ENCODE results near the gene PVALEF. TPM values are rescaled to one million over a fixed set of nuclear protein-coding genes. Genes with fewer than 3 reads are reported as not detected.
"Not testable (repeated sequence)": the region's sequence is repeated elsewhere in the genome, so short reads cannot be mapped to it uniquely, and the experiment has no call there.

PVALEF gene
- total RNA-seq, 1 donor from 2014 or later, result not detected

GRCh38 chr17:81219476-81220180 is 54.3 kb downstream of the PVALEF start:
- Mint-ChIP-seq H3K36me3 (ENCODE audit: low read depth) (no peaks in the 10 kb centered on the region), H3K4me1 (peaks cover 11% of the 10 kb centered on the region), H3K27me3 (peaks cover 2% of the 10 kb centered on the region), H3K9me3 (no peaks in the 10 kb centered on the region), H3K27ac (no peak overlapping the region), H3K4me3 (no peak overlapping the region)
- intact Hi-C loops (cut with micrococcal nuclease), result no loop called here
- DNase-seq, result no peak

DNA sequence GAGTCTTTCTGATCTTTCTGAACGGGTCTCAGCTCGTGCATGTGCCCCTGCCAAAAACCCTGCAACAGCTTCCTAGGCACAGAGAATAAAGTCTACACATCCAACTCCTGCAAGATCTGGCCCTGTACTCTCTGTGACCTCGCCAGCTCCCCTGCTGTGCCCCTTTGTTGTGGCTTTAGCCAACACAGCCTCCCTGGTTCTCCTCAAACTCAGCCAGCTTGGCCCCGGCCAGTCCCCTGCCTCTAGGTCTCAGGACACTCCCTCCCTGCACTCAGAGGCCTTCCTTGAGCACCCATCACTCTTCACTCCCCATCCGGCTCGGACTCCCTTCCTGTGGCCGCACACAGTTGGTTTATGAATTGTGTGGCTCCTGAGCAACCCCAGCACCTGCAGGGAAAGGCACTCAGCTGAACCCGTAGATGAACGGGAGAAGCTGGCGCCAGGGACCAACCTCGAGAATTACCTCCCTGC is 56.1 kb downstream of the PVALEF start:
- peak overlapping the region; percentile 85 for H3K4me3 Mint-ChIP-seq
- H3K36me3 Mint-ChIP-seq (ENCODE audit: low read depth), result peaks cover 2% of the 10 kb centered on the region
- intact Hi-C loops (cut with micrococcal nuclease), result no loop called here
- no peak for DNase-seq
- H3K27ac Mint-ChIP-seq, result no peak overlapping the region
- peaks cover 11% of the 10 kb centered on the region for H3K4me1 Mint-ChIP-seq
- H3K9me3 Mint-ChIP-seq, result no peaks in the 10 kb centered on the region
- H3K27me3 Mint-ChIP-seq, result peaks cover 2% of the 10 kb centered on the region

DNA sequence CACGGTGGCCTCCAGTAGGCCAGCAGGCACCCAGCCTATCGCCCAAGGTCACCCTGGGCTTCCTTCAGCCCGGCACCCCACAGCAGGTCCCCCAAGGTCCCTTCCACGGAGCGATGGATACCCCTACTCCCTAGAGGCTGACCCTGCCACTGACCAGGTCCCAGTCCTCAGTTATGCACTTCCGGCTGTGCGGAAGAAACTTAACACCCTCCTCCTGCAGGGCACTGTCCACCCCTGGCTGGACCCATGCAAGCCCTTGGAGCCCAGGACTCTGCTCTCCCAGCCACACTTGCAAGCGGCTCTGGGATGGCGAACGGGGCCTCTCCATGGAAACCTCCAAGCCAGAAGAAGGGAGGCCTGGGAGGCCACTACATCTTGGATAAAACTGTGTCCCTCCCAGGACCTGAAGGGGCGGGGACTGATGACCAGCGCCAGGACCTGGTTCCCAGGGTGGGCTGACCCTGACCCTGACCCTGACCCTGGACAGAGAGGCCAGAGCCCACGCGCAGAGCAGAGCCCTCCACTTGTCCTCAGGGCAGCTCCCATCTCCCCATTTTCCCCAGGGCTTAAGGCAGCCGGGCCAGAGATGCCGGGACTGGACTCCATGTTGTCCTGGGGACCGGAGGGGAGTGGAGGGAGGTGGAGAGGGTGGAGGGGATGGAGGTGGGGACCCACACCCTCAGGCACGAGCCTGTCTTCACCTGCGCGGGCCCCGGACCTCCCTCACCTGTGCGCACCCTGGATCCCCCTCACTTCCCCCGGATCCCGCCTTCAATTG is 56.7 kb downstream of the PVALEF start:
- no peak for DNase-seq

GRCh38 chr17:81222620-81222905 is 57.3 kb downstream of the PVALEF start:
- no peaks in the 10 kb centered on the region for H3K9me3 Mint-ChIP-seq
- peak overlapping the region; percentile 85 for H3K4me3 Mint-ChIP-seq
- peaks cover 12% of the 10 kb centered on the region for H3K4me1 Mint-ChIP-seq
- intact Hi-C loops (cut with micrococcal nuclease), result no loop called here
- H3K36me3 Mint-ChIP-seq (ENCODE audit: low read depth), result peaks cover 3% of the 10 kb centered on the region
- peaks cover 2% of the 10 kb centered on the region for H3K27me3 Mint-ChIP-seq
- no peak for DNase-seq
- no peak overlapping the region for H3K27ac Mint-ChIP-seq

More for the DNA sequence above, 56.7 kb downstream of the PVALEF start:
- H3K4me3 Mint-ChIP-seq, result peak overlapping the region; percentile 85
- H3K9me3 Mint-ChIP-seq, result no peaks in the 10 kb centered on the region
- peaks cover 11% of the 10 kb centered on the region for H3K4me1 Mint-ChIP-seq
- H3K36me3 Mint-ChIP-seq (ENCODE audit: low read depth), result peaks cover 2% of the 10 kb centered on the region
- peaks cover 2% of the 10 kb centered on the region for H3K27me3 Mint-ChIP-seq
- no peak overlapping the region for H3K27ac Mint-ChIP-seq
- intact Hi-C loops (cut with micrococcal nuclease), result no loop called here

GRCh38 chr17:81222906-81223761 is 57.8 kb downstream of the PVALEF start, which contains the start of gene CEP131:
Gene CEP131, minus strand, starts transcription at chr17:81222965. Its CDS starts 2,909 bp downstream, at chr17:81220056.
- peak; percentile 100 for DNase-seq
- peak within 1 kb of the TSS; percentile 92 for H3K27ac Mint-ChIP-seq
- intact Hi-C loops (cut with micrococcal nuclease), result loop anchor here (1.0 kb wide), 3 partner anchors 16 to 104 kb away; partner anchors contain the start of genes NDUFAF8, SLC38A10 and TEPSIN

GRCh38 chr17:81223762-81224130 is 58.4 kb downstream of the PVALEF start:
- Mint-ChIP-seq H3K36me3 (ENCODE audit: low read depth) (peaks cover 6% of the 10 kb centered on the region), H3K4me3 (peak overlapping the region; percentile 85), H3K4me1 (peaks cover 16% of the 10 kb centered on the region), H3K27me3 (peaks cover 2% of the 10 kb centered on the region), H3K27ac (peak overlapping the region; percentile 92), H3K9me3 (no peaks in the 10 kb centered on the region)
- no peak for DNase-seq
- intact Hi-C loops (cut with micrococcal nuclease), result loop anchor here (1.0 kb wide), 3 partner anchors 16 to 104 kb away; partner anchors contain the start of genes NDUFAF8, SLC38A10 and TEPSIN

More at GRCh38 chr17:81222906-81223761, 57.8 kb downstream of the PVALEF start, which contains the start of gene CEP131:
- Mint-ChIP-seq H3K9me3 (no peaks in the 10 kb centered on the region), H3K4me1 (peaks cover 16% of the 10 kb centered on the region), H3K36me3 (ENCODE audit: low read depth) (peaks cover 6% of the 10 kb centered on the region), H3K27me3 (peaks cover 2% of the 10 kb centered on the region), H3K4me3 (peak within 1 kb of the TSS; percentile 85)

DNA sequence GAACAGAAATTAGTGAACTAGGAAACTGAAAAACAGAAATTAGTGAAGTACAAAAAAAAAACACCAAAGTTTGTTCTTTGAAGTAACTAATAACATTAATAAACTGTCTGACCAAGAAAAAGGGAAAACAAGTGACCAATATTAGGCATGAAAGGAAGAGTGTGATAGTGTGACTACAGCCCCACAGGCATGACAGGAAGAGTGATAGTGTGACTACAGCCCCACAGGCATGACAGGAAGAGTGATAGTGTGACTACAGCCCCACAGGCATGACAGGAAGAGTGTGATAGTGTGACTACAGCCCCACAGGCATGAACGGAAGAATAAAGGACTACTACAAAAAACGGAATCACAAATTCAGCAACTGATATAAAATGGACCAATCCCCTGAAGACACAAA is 62.3 kb downstream of the PVALEF start:
- H3K4me3 Mint-ChIP-seq; intact Hi-C loops (cut with micrococcal nuclease); H3K27me3 Mint-ChIP-seq; H3K9me3 Mint-ChIP-seq; H3K27ac Mint-ChIP-seq; DNase-seq: not testable (repeated sequence)
- peaks cover 11% of the 10 kb centered on the region for H3K4me1 Mint-ChIP-seq
- peaks cover 18% of the 10 kb centered on the region for H3K36me3 Mint-ChIP-seq (ENCODE audit: low read depth)

DNA sequence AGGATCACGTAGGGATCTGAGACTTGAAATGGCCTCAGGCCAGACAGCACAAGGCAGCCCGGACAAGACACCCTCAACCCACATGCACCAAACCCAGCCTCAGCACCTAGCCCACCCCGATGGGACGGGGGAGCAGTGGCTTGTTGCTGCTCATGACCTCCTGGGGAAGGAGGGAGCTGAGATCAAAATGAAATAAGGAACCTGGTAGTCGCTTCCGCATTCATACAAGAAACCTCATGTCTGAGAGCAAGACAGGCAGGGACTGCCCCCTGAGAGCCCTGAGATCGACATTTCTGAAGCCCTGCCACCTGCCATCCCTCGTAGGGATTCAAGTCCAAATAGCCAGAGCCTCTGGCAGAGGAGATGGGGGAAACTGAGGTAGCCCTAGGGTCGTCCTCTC is 63.1 kb downstream of the PVALEF start:
- Mint-ChIP-seq H3K9me3 (no peaks in the 10 kb centered on the region), H3K4me1 (peaks cover 10% of the 10 kb centered on the region), H3K36me3 (ENCODE audit: low read depth) (peaks cover 18% of the 10 kb centered on the region), H3K4me3 (no peak overlapping the region), H3K27ac (no peak overlapping the region), H3K27me3 (peaks cover 2% of the 10 kb centered on the region)
- no peak for DNase-seq
- intact Hi-C loops (cut with micrococcal nuclease), result no loop called here

- Mint-ChIP-seq H3K9me3 (no peaks in the 10 kb centered on the region), H3K27ac (no peak overlapping the region), H3K4me1 (peaks cover 5% of the 10 kb centered on the region), H3K4me3 (no peak overlapping the region), H3K36me3 (ENCODE audit: low read depth) (peaks cover 18% of the 10 kb centered on the region), H3K27me3 (no peaks in the 10 kb centered on the region)
- intact Hi-C loops (cut with micrococcal nuclease), result no loop called here
- no peak for DNase-seq
These were observed 63.7 kb downstream of the PVALEF start for GRCh38 chr17:81228834-81229665.

DNA sequence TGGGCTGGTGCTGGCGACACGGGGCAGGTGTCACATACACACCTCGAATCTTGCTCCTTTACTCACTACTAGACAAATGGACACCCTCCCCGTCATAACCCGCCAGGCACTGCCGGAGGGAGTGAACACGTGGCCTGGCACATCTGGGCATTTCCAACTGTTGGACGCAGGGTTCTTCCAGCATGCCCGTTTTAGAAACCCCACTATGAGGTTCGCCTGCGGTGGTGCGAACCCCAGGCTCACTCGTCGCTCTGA is 64.3 kb downstream of the PVALEF start:
- Mint-ChIP-seq H3K4me3 (no peak overlapping the region), H3K27me3 (no peaks in the 10 kb centered on the region), H3K9me3 (no peaks in the 10 kb centered on the region), H3K27ac (no peak overlapping the region), H3K4me1 (peaks cover 5% of the 10 kb centered on the region), H3K36me3 (ENCODE audit: low read depth) (peaks cover 18% of the 10 kb centered on the region)
- intact Hi-C loops (cut with micrococcal nuclease), result no loop called here
- no peak for DNase-seq

DNA sequence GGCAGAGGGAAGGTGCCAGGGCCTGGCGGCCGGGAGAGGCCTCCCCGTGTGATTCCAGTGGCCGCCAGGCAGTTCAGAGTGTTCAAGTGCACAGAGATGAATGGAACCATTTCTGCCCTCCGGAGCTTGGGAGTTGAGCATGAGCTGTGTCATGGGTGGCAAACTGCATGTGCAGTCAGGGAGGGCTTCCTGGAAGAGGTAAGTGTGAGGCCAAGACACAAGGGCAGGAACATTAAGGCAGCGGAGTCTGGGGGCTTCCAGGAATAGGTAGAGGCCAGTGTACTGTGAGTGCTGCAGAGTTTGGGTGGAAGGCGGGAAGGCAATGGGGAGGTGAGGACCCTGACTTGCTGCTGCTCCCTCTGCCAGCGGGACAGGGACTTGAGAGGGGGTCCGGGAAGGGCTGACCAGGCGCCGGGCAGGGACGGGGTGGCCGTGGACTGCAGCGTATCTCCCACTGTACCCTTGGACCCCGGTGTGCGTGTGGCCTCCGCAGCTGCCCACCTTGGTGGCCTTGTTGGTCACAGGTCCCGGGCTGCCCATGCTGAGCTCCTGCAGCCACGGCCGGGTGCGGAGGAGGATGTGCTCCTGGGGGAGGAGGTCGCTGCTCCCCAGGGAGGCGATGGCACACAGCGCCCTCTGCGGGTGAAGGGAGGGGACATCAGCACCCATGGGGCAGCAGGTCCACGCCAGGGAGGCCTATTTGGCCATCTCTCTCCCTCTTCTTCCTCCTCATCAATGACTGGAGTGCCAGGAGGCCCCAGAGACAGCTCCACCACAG is 64.9 kb downstream of the PVALEF start:
- H3K4me3 Mint-ChIP-seq, result no peak overlapping the region
- peaks cover 22% of the 10 kb centered on the region for H3K36me3 Mint-ChIP-seq (ENCODE audit: low read depth)
- peaks cover 7% of the 10 kb centered on the region for H3K4me1 Mint-ChIP-seq
- H3K9me3 Mint-ChIP-seq, result no peaks in the 10 kb centered on the region
- no peak overlapping the region for H3K27ac Mint-ChIP-seq
- no peak for DNase-seq
- intact Hi-C loops (cut with micrococcal nuclease), result no loop called here
- no peaks in the 10 kb centered on the region for H3K27me3 Mint-ChIP-seq

- H3K4me1 Mint-ChIP-seq, result peaks cover 7% of the 10 kb centered on the region
- DNase-seq, result no peak
- H3K9me3 Mint-ChIP-seq, result no peaks in the 10 kb centered on the region
- intact Hi-C loops (cut with micrococcal nuclease), result no loop called here
- H3K27me3 Mint-ChIP-seq, result no peaks in the 10 kb centered on the region
- peaks cover 24% of the 10 kb centered on the region for H3K36me3 Mint-ChIP-seq (ENCODE audit: low read depth)
- no peak overlapping the region for H3K4me3 Mint-ChIP-seq
- no peak overlapping the region for H3K27ac Mint-ChIP-seq
These were observed 65.9 kb downstream of the PVALEF start for GRCh38 chr17:81231121-81231645.
